Osteocyte (in vitro differentiated cells): ENCODE results near the gene MRPL24. TPM values are rescaled to one million over a fixed set of nuclear protein-coding genes. Genes with fewer than 3 reads are reported as not detected.

ENCODE experiments used
- DNase-seq: peaks from one replicate; pipeline ENCODE4 v3.0.0; 2021; ENCODE audit warnings: mixed read lengths; ENCODE audit not compliant: unreplicated experiment; ENCODE audit errors: extremely low spot score
- H3K27ac Mint-ChIP-seq: one replicate; pipeline ENCODE4 v1.8.0; 2021; ENCODE audit warnings: mild to moderate bottlenecking, mixed read lengths; ENCODE audit not compliant: unreplicated experiment
- H3K27me3 Mint-ChIP-seq: one replicate; pipeline ENCODE4 v1.8.0; 2021; ENCODE audit warnings: mixed read lengths; ENCODE audit not compliant: unreplicated experiment
- H3K36me3 Mint-ChIP-seq: one replicate; pipeline ENCODE4 v1.8.0; 2021; ENCODE audit warnings: mixed read lengths; ENCODE audit not compliant: unreplicated experiment
- H3K4me1 Mint-ChIP-seq: one replicate; pipeline ENCODE4 v1.8.0; 2021; ENCODE audit warnings: mixed read lengths; ENCODE audit not compliant: unreplicated experiment
- H3K4me3 Mint-ChIP-seq: one replicate; pipeline ENCODE4 v1.8.0; 2021; ENCODE audit warnings: mild to moderate bottlenecking, moderate library complexity, mixed read lengths; ENCODE audit not compliant: unreplicated experiment
- H3K9me3 Mint-ChIP-seq: one replicate; pipeline ENCODE4 v1.8.0; 2021; ENCODE audit warnings: mixed read lengths; ENCODE audit not compliant: unreplicated experiment
- total RNA-seq: library from RNA; stranded (reverse); gene quantifications from 2 replicates; pipeline ENCODE4 v1.2.1, GENCODE V29; 2021
- TF ChIP-seq, protein P1 (sequence below): fragments of 200-600 bp; sonication (generic); IDR thresholded peaks from 2 replicates; pipeline ENCODE4 v1.5.0; 2021; ENCODE audit warnings: antibody characterized with exemption, mild to moderate bottlenecking, moderate library complexity

The MRPL24 gene
- total RNA-seq, 1 donor from 2014 or later: 52.6 TPM

DNA sequence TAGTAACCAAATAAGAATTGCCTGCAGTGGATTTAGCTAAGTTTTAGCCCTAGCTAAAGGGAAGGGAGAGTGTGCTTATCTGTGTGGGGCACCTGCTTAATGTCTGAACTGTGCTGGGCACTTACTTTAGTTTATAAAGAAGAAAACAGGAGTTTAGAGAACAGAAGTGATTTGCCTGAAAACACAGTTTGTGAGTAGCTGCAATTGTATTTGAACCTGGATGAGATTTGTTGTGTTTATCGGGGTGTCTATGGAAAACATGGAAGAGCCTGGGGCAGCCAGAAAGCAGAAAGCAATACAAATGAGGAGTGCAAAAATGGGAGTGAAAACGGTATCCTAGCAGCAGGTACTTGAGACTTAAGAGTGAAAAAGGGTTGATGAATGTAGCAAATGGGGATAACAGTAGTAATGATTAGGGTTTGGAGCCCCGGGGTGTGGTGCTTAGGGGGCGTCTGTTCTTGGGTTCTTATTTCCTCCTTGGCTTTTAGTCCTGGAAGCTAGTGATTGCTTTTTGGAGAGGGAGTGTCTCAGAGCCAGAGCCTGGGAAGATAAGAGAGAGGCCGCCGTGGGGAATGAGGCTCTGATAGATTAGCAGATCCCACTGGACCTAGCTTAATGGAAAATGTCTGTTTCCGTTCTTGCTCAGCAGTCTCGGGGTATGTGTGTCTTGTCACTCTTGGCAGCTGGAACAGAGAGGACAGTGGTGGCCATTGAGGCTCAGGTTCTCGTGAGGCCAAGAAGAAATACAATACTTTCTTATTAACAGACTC lies 32.0 kb upstream of the MRPL24 start:
- Mint-ChIP-seq H3K4me1 (peaks cover 53% of the 10 kb centered on the region), H3K36me3 (peaks cover 11% of the 10 kb centered on the region), H3K27me3 (no peaks in the 10 kb centered on the region), H3K27ac (peak overlapping the region; percentile 36), H3K9me3 (no peaks in the 10 kb centered on the region), H3K4me3 (no peak overlapping the region)
- TF ChIP-seq, protein P1, sequence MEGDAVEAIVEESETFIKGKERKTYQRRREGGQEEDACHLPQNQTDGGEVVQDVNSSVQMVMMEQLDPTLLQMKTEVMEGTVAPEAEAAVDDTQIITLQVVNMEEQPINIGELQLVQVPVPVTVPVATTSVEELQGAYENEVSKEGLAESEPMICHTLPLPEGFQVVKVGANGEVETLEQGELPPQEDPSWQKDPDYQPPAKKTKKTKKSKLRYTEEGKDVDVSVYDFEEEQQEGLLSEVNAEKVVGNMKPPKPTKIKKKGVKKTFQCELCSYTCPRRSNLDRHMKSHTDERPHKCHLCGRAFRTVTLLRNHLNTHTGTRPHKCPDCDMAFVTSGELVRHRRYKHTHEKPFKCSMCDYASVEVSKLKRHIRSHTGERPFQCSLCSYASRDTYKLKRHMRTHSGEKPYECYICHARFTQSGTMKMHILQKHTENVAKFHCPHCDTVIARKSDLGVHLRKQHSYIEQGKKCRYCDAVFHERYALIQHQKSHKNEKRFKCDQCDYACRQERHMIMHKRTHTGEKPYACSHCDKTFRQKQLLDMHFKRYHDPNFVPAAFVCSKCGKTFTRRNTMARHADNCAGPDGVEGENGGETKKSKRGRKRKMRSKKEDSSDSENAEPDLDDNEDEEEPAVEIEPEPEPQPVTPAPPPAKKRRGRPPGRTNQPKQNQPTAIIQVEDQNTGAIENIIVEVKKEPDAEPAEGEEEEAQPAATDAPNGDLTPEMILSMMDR: no peak
- DNase-seq: no peak

DNA sequence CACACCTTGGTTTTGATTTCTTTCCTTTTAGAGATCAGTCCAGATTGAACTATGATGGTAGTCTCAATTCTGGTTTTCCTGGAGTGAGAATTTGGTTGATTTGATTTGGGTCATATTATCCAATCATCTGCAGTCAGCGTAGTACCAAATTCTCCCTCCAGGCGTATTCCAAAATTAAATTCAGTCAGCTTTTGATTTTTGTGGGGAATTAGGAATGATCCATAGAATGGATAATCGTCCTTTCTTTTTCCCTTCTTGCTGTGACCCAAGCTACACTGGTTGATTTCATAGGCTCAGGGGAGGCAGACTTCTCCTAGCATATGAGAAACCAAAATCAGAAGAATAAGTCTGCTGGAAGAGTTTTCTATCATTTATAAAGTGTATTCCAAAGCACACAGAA lies 31.3 kb upstream of the MRPL24 start:
- no peak overlapping the region for H3K4me3 Mint-ChIP-seq
- TF ChIP-seq, protein P1: no peak
- no peaks in the 10 kb centered on the region for H3K9me3 Mint-ChIP-seq
- no peak for DNase-seq
- H3K4me1 Mint-ChIP-seq: peaks cover 48% of the 10 kb centered on the region
- H3K36me3 Mint-ChIP-seq: peaks cover 11% of the 10 kb centered on the region
- H3K27ac Mint-ChIP-seq: no peak overlapping the region
- no peaks in the 10 kb centered on the region for H3K27me3 Mint-ChIP-seq

GRCh38 chr1:156768610-156769295 lies 27.9 kb upstream of the MRPL24 start:
- TF ChIP-seq, protein P1: no peak
- no peak overlapping the region for H3K27ac Mint-ChIP-seq
- H3K9me3 Mint-ChIP-seq: no peaks in the 10 kb centered on the region
- no peak for DNase-seq
- peaks cover 48% of the 10 kb centered on the region for H3K4me1 Mint-ChIP-seq
- H3K4me3 Mint-ChIP-seq: no peak overlapping the region
- H3K27me3 Mint-ChIP-seq: no peaks in the 10 kb centered on the region
- H3K36me3 Mint-ChIP-seq: peaks cover 10% of the 10 kb centered on the region

DNA sequence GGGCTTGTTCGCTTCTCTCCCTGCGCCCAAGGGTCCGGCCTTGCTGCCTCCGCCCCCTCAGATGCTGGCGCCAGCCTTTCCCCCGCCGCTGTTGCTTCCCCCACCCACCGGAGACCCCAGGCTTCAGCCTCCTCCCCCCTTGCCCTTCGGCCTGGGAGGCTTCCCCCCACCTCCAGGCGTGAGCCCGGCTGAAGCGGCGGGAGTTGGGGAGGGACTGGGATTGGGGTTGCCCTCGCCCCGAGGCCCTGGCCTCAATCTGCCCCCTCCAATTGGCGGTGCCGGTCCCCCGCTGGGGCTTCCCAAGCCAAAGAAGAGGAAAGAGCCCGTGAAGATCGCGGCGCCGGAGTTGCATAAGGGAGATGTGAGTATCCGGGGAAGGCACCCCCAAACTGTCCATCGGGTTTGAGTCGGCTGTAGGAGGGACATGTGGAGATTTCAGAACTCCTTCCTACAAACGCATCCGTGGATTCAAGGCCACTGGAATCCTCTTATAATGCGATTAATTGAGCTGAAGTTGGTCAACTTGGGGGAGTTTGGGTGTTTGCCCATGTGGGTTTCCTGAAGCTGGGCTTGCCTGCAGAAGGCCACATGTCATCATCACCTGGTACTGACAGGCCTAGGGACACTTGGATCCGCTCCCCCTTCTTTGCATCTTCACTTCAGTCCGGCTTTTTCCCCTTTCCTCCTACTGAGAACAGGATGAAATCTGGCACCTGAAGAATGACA lies 27.2 kb upstream of the MRPL24 start:
- TF ChIP-seq, protein P1: no peak
- DNase-seq: no peak
- H3K36me3 Mint-ChIP-seq: peaks cover 6% of the 10 kb centered on the region
- no peak overlapping the region for H3K4me3 Mint-ChIP-seq
- H3K9me3 Mint-ChIP-seq: no peaks in the 10 kb centered on the region
- H3K27ac Mint-ChIP-seq: no peak overlapping the region
- no peaks in the 10 kb centered on the region for H3K27me3 Mint-ChIP-seq
- peaks cover 47% of the 10 kb centered on the region for H3K4me1 Mint-ChIP-seq
